Measurements from ENCODE around the gene WWTR1.

Gene WWTR1

GRCh38 chr3:149688122-149688757 is 30.4 kb upstream of the WWTR1 start:
- TF ChIP-seq CTCF (IDR thresholded peaks at IDR 0.05) = no peak

DNA sequence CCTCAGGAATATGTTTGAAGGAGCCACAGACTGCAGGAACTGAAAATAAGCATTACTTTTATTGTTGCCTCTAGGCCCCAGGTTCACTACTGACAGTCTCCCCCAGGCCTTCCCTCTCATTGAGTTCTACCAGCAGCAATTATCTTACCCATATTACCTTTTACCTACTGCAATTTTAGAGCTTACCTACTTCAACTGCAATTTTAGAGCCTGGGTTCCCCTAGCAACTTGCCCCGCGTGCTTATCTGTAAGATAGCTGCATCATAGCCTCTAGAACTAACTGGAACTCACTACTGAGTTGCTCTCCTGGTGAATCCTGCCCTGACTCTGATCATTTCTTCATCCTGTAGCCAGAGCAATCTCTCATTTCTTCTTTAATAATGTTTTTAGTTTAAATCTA is 29.2 kb upstream of the WWTR1 start:
- TF ChIP-seq CTCF (IDR thresholded peaks at IDR 0.05) = no peak

- no peak for TF ChIP-seq CTCF (IDR thresholded peaks at IDR 0.05)
These were observed 20.6 kb upstream of the WWTR1 start for GRCh38 chr3:149678351-149678950.

DNA sequence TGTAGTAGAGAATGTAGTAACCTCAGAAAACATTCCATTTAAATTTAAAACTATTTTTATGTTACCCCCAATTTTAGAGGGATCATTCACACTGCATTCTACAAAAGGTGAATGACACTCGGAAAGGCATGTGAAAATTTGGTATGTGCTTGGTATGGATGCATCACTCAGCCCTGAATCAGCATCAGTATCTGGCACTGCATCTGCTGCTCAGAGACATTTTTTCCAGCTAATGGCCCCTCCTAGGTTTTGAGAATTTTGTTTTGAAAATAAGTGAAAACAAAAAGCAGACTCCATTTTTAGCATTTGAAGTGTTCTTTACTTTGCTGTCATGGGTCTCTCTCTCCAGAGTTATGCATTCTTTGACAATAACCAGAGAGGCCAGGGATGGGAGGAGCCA is 15.6 kb upstream of the WWTR1 start:
- no peak for TF ChIP-seq CTCF (IDR thresholded peaks at IDR 0.05)

DNA sequence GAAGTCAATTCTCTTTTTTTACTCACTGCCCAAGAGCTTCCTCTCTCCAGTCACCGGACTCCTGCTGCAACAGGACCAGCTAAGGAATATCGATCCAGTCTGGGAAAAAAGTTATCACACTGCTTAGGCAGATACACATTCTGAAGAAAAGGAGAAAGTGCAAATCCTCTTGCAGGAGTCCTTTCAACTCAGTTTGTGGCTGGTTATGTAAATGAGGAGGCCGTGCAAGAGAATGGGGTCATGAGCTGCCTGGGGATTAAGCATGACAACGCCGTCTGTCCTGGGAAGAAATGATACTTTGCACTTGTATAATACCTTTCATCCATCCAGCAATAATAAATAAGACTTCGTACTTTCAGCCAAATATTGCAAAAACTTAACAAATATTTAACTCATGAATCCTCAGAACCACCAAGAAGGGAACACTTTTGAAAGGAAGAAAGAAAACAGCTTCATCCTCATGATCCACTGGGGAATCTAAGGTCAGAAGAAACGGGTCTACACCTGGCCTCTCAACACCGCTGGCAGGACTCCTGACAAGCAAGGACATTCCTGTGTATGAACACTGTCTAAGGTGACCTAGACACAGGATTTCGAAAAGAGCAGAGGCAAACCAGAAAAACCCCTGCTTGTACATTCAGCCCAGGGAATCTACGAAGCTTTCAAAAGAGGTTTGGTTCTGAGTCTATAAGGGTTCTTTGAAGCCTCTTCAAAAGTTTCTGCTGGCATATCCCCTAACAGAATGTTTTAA is 13.1 kb upstream of the WWTR1 start:
- no peak for TF ChIP-seq CTCF (IDR thresholded peaks at IDR 0.05)

GRCh38 chr3:149667576-149667975 is 9.8 kb upstream of the WWTR1 start:
- TF ChIP-seq CTCF (IDR thresholded peaks at IDR 0.05) = no peak

DNA sequence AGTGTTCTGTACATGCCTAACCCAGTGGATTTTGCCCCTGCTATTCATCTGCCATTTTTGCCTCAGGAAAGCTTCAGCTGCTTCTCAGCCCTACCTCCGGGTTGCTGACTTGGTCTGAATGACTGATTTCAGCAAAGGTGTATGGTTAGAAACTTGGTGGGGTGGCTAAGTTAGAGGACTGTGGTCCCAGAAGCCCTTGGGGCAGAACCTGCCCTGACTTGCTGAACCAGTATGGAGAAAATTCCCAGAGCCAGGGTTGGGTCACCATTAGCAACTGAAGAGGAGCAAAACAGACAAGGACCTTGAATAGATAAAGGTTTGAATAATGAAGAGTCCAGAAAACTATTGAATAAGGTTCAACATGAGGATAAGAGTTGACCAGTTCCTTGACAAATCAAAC is 6.1 kb upstream of the WWTR1 start:
- no peak for TF ChIP-seq CTCF (IDR thresholded peaks at IDR 0.05)
